HepG2 (cell line): ENCODE data around the gene TBC1D24. TPM values are rescaled to one million over a fixed set of nuclear protein-coding genes. Genes with fewer than 3 reads are reported as not detected.
A peak's percentile ranks its signal among the peaks of the same experiment; 100 is the strongest.

Experiments
- ATAC-seq: fragments of 200-7000 bp; cut with Tn5 transposase; 3 replicates; pipeline ENCODE4 v1.9.1; 2020; ENCODE audit warnings: mild to moderate bottlenecking, moderate library complexity
- BruUV-seq: library from RNA; stranded (reverse); fragments of 400-500 nt; replicated peaks from 2 replicates; lab custom pipeline; 2021; lab: Mats Ljungman, UMichigan
- CTCF ChIA-PET: fragments of 300-600 bp; formaldehyde crosslinking; extraction: SDS; loops from one replicate; lab custom pipeline; 2021; ENCODE audit warnings: low total read pairs, inconsistent platforms, low intra/inter-chr PET ratio; lab: Yijun Ruan, JAX
- POLR2A ChIA-PET: fragments of 350-600 bp; sonication (Branson Sonifier 250); formaldehyde crosslinking; loops from one replicate; lab custom pipeline; 2020; ENCODE audit warnings: antibody characterized with exemption, inconsistent platforms; lab: Yijun Ruan, JAX
- DNase-seq: peaks from one replicate; pipeline ENCODE4 v3.0.0-alpha.2; 2015; ENCODE audit warnings: low spot score
- FAIRE-seq: peaks from 3 replicates; lab custom pipeline; 2011; peaks lifted over from hg19 to GRCh38; lab: Jason Lieb, UNC
- H2AFZ ChIP-seq: one replicate; pipeline ENCODE4 v1.6.1; 2011; ENCODE audit warnings: low read length, inconsistent platforms
- H3K27ac ChIP-seq: fragments of 300-600 bp; 3 replicates; pipeline ENCODE4 v1.8.0; 2011; ENCODE audit warnings: mixed run types, mild to moderate bottlenecking, mixed read lengths, low read length, inconsistent platforms; ENCODE audit not compliant: insufficient read depth; ENCODE audit errors: extremely low read length
- H3K27me3 ChIP-seq, 2 experiments: fragments of 200-600 bp in 1 of 2; 2 replicates in 1 of 2; 3 replicates in 1 of 2; pipeline versions ENCODE4 v1.6.0 to v1.8.0; 2011; ENCODE audit warnings: low read length in 2 of 2, mild to moderate bottlenecking in 2 of 2, moderate library complexity in 2 of 2, inconsistent platforms in 1 of 2; ENCODE audit not compliant: insufficient read depth in 2 of 2, control insufficient read depth in 1 of 2
- H3K36me3 ChIP-seq, 2 experiments: fragments of 200-600 bp in 1 of 2; replicated peaks in 1 of 2; 2 replicates in 1 of 2; 3 replicates in 1 of 2; pipeline versions ENCODE4 v1.5.1 to v1.8.0; 2011; ENCODE audit warnings: low read length in 2 of 2, inconsistent platforms in 1 of 2; ENCODE audit not compliant: insufficient read depth in 2 of 2, control insufficient read depth in 1 of 2
- H3K4me1 ChIP-seq: 2 replicates; pipeline ENCODE4 v1.5.1; 2012; ENCODE audit warnings: low read length, inconsistent platforms; ENCODE audit not compliant: insufficient read depth
- H3K4me2 ChIP-seq: 2 replicates; pipeline ENCODE4 v1.6.0; 2011; ENCODE audit warnings: low read depth, low read length, inconsistent platforms
- H3K4me3 ChIP-seq, 3 experiments: fragments of 200-600 bp in 1 of 3; sonication (generic), shearing (Covaris generic) in 1 of 3; replicated peaks in 1 of 3; 2 replicates each; pipeline ENCODE4 v1.5.1; 2011 to 2016; ENCODE audit warnings: low read length in 3 of 3, inconsistent platforms in 2 of 3, low read depth in 2 of 3, mild to moderate bottlenecking in 2 of 3, control low read depth in 1 of 3, mixed read lengths in 1 of 3; ENCODE audit not compliant: insufficient read depth in 1 of 3
- H3K79me2 ChIP-seq: one replicate; pipeline ENCODE4 v1.6.1; 2011; ENCODE audit warnings: low read length, inconsistent platforms; ENCODE audit not compliant: insufficient read depth
- H3K9ac ChIP-seq: 2 replicates; pipeline ENCODE4 v1.6.0; 2011; ENCODE audit warnings: mild to moderate bottlenecking, low read depth, low read length, inconsistent platforms; ENCODE audit not compliant: insufficient read depth
- H3K9me3 ChIP-seq: 2 replicates; pipeline ENCODE4 v1.5.1; 2012; ENCODE audit warnings: mild to moderate bottlenecking, low read length
- H4K20me1 ChIP-seq: 2 replicates; pipeline ENCODE4 v1.6.0; 2011; ENCODE audit warnings: inconsistent platforms, mild to moderate bottlenecking, low read length, moderate library complexity; ENCODE audit not compliant: insufficient read depth
- AFF4 ChIP-seq: sonication (generic); formaldehyde crosslinking; IDR thresholded peaks from 2 replicates; pipeline ENCODE4 v1.4.0; 2020; ENCODE audit warnings: missing genetic modification reagents
- CEBPG ChIP-seq: IDR thresholded peaks from 2 replicates; pipeline ENCODE4 v1.6.1; 2016
- NONO ChIP-seq, 2 experiments: fragments of 450-650 bp in 1 of 2; sonication (generic) in 1 of 2; formaldehyde crosslinking in 1 of 2; IDR thresholded peaks in 1 of 2; conservative IDR thresholded peaks in 1 of 2; 2 replicates each; pipeline versions ENCODE4 v1.6.1 to v1.8.0; 2017 to 2022; ENCODE audit warnings: mild to moderate bottlenecking in 1 of 2, missing genetic modification reagents in 1 of 2, moderate library complexity in 1 of 2
- PHF21A ChIP-seq: sonication (generic); formaldehyde crosslinking; IDR thresholded peaks from 2 replicates; pipeline ENCODE4 v1.5.0; 2020; ENCODE audit warnings: mild to moderate bottlenecking, missing genetic modification reagents
- SP5 ChIP-seq: IDR thresholded peaks from 2 replicates; pipeline ENCODE4 v1.6.1; 2016; ENCODE audit warnings: low read depth, borderline replicate concordance
- TFAP4 ChIP-seq: sonication (generic); IDR thresholded peaks from 2 replicates; pipeline ENCODE4 v1.6.1; 2016; ENCODE audit warnings: low read depth, borderline replicate concordance
- ZNF850 ChIP-seq: sonication (generic); formaldehyde crosslinking; conservative IDR thresholded peaks from 2 replicates; pipeline ENCODE4 v1.9.0; 2021; ENCODE audit warnings: mild to moderate bottlenecking, missing genetic modification reagents
- ZZZ3 ChIP-seq: sonication (generic); formaldehyde crosslinking; IDR thresholded peaks from 2 replicates; pipeline ENCODE4 v1.4.0; 2020; ENCODE audit warnings: missing genetic modification reagents, mild to moderate bottlenecking, borderline replicate concordance
- WGBS: methylation state at CpG from one replicate; pipeline ENCODE4 v1.1.6; 2017; ENCODE audit warnings: low lambda C conversion rate; 5-methylcytosine and 5-hydroxymethylcytosine counted together
- in situ Hi-C: cut with HindIII; loops from 2 replicates; pipeline ENCODE4 v1.10.0; 2017; ENCODE audit warnings: low pct_unique_long_range_greater_than_20kb; ENCODE audit not compliant: extremely low pct_ligation_motif_present
- intact Hi-C: fragments of 100-400 bp; cut with micrococcal nuclease; formaldehyde crosslinking; loops from one replicate; pipeline ENCODE4 v1.10.0; 2022; ENCODE audit not compliant: unreplicated experiment
- polyA plus RNA-seq, 8 experiments: library from polyadenylated mRNA; depleted of rRNA in 3 of 8; stranded (reverse) in 7 of 8; unstranded in 1 of 8; fragments of >200 nt; fragmentation: Illumina TruSeq in 4 of 8; extraction: Trizol in 4 of 8; gene quantifications; 2 replicates each; pipeline versions ENCODE4 v1.2.1 to v1.2.3, GENCODE V29; 2011 to 2016; ENCODE audit warnings: low read depth in 4 of 8, missing spikeins in 1 of 8, mixed read lengths in 1 of 8; ENCODE audit not compliant: insufficient read depth in 1 of 8
- total RNA-seq, 5 experiments: library from RNA; depleted of rRNA; stranded (reverse); fragments of >200 nt; fragmentation: Illumina TruSeq; extraction: Trizol; gene quantifications; 2 replicates each; pipeline ENCODE4 v1.2.3, GENCODE V29; 2016; ENCODE audit warnings: low read depth in 1 of 5
- TF ChIP-seq, protein P1 (sequence below): sonication (generic); formaldehyde crosslinking; IDR thresholded peaks from 2 replicates; pipeline ENCODE4 v1.5.1; 2020; ENCODE audit warnings: missing genetic modification reagents, mild to moderate bottlenecking, borderline replicate concordance
- TF ChIP-seq, protein P2 (sequence below): sonication (generic); formaldehyde crosslinking; IDR thresholded peaks from 2 replicates; pipeline ENCODE4 v1.5.0; 2020; ENCODE audit warnings: mild to moderate bottlenecking, missing genetic modification reagents
- TF ChIP-seq, protein P3 (sequence below): sonication (generic); formaldehyde crosslinking; IDR thresholded peaks from 2 replicates; pipeline ENCODE4 v1.8.0; 2022; ENCODE audit warnings: missing genetic modification reagents, mild to moderate bottlenecking, borderline replicate concordance

Gene TBC1D24
- total and polyA plus RNA-seq, 2 of the 13 experiments (the other 11 are each of a cell fraction or from before 2014, with no cell fraction given): 7.7 to 13.7 TPM

DNA sequence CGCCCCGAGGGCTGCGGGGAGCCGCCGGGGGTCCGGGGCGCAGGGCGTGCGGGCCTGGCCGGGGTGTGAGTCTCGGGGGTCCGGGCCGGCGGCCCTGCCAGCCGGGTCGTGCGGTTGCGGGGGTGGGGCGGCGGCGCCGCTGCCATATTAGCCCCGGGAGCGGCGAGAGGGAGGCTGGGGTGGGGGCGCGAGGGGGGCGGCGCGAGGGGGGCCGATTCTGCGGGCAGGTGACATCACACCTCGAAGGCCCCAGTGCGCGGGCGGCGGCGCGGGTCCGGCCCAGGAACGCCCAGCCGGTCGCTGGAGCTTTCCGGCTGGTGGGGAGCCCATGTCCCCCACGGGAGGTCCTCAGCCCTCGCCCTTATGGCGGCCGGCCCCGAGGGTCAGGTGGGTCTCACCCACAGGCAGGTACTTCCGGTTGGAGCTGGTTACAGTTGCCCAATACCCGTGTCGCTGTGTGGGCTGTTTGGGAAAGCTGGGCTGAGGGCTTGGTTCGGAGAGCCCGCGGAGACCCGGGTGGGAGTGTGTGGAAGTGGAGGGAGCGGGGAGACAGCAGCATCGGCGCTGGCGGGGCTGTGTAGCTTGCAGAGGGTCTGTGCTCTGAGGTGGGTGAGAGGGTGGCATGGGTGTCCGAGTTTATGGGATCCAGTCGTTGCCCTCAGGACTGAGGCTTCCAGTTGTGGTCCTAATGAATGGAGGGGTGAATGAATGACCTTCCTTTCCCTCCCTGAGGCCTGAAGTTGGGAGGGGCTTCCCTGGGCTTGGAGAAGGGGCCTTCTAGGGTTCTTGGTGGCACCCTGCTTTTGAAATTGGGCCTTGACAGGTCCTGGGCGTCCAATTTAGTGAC is 39.6 kb downstream of the TBC1D24 start (continued):
- TF ChIP-seq CEBPG (peak; percentile 69), ZZZ3 (no peak)

DNA sequence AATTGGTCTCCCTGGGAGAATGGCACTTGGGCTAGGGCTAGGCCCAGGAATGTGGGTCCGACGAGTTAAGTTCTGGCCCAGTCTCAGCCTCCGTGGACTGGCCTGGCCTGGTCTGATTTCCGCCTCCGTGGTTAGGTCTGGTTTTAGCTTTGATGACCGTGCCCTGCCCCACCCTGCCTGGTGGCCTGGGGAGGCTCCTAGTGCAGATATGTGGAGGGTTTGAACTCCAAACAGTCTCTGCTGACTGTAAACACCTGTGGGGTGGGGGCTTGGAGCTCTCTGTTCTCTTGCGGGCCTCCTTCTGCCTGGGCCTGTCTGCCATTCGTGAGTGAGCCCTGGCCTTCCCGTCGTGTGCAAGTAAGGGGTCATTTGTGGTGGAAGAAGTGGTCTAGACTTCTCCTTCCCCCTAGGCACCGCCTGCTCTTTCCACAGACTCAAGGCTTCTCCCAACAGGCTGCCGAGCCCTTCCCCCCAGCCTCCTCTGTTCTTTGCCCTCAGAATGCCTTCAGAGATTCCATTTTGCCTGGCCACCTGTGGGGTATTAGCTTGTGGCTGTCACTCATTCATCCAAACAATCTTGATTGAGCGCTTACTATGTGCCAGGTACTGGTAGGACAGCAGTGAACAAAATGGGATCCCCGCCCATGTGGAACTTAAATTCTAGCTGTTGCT is 40.4 kb downstream of the TBC1D24 start:
- ATAC-seq (no peak), FAIRE-seq (no peak), DNase-seq (no peak)
- intact Hi-C loops (no loop called here), in situ Hi-C loops (no loop called here)
- POLR2A ChIA-PET: interaction anchor here (0.6 to 4.2 kb wide), 7 partner anchors 9 to 743 kb away, joined by 3 to 42 read pairs (median 4); partner anchors contain the start of gene PDPK1
- peak overlapping the region; percentile 91 for H3K27ac ChIP-seq
- no peaks in the 10 kb centered on the region for H3K9me3 ChIP-seq
- WGBS: 53% methylated on average over 4 of the region's 14 CpGs
- peak overlapping the region; percentile 93 for H3K9ac ChIP-seq
- BruUV-seq: TSS peak; percentile 60
- peak overlapping the region; percentile 84 for H3K4me2 ChIP-seq
- H3K4me1 ChIP-seq: peaks cover 68% of the 10 kb centered on the region
- H2AFZ ChIP-seq: no peak overlapping the region
- CTCF ChIA-PET: no interaction called here
- peak overlapping the region; percentile 89 to 97 (median 94) for H3K4me3 ChIP-seq
- H3K79me2 ChIP-seq: peaks cover 49% of the 10 kb centered on the region
- H3K36me3 ChIP-seq: peaks cover 2 to 14% of the 10 kb centered on the region in 2 experiments; a peak in 4 of 5 replicates
- H3K27me3 ChIP-seq: no peaks in the 10 kb centered on the region; a peak in 1 of 5 replicates
- peaks cover 52% of the 10 kb centered on the region for H4K20me1 ChIP-seq
- TF ChIP-seq NONO (IDR thresholded peaks at IDR 0.05): no peak
- no peak for TF ChIP-seq NONO (CRISPR knock-in tag; conservative IDR thresholded peaks at IDR 0.05)
- TF ChIP-seq ZNF850 (CRISPR knock-in tag): no peak
- no peak for TF ChIP-seq TFAP4
- TF ChIP-seq AFF4 (CRISPR knock-in tag): no peak
- no peak for TF ChIP-seq SP5 (CRISPR knock-in tag)
- TF ChIP-seq, protein P1, sequence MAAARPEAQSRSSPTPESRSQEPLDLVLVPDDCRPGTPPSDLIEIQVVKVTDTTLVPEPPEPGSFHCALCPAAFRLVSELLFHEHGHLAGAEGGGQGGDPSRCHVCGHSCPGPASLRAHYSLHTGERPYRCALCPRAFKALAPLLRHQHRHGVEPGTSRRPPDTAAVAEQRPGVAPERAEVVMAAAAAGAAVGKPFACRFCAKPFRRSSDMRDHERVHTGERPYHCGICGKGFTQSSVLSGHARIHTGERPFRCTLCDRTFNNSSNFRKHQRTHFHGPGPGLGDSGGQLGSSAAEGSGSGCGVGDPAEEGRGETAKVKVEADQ: no peak
- no peak for TF ChIP-seq PHF21A (CRISPR knock-in tag)
- TF ChIP-seq, protein P2, sequence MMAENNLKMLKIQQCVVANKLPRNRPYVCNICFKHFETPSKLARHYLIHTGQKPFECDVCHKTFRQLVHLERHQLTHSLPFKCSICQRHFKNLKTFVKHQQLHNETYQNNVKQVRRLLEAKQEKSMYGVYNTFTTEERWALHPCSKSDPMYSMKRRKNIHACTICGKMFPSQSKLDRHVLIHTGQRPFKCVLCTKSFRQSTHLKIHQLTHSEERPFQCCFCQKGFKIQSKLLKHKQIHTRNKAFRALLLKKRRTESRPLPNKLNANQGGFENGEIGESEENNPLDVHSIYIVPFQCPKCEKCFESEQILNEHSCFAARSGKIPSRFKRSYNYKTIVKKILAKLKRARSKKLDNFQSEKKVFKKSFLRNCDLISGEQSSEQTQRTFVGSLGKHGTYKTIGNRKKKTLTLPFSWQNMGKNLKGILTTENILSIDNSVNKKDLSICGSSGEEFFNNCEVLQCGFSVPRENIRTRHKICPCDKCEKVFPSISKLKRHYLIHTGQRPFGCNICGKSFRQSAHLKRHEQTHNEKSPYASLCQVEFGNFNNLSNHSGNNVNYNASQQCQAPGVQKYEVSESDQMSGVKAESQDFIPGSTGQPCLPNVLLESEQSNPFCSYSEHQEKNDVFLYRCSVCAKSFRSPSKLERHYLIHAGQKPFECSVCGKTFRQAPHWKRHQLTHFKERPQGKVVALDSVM (CRISPR knock-in tag): no peak
- TF ChIP-seq, protein P3, sequence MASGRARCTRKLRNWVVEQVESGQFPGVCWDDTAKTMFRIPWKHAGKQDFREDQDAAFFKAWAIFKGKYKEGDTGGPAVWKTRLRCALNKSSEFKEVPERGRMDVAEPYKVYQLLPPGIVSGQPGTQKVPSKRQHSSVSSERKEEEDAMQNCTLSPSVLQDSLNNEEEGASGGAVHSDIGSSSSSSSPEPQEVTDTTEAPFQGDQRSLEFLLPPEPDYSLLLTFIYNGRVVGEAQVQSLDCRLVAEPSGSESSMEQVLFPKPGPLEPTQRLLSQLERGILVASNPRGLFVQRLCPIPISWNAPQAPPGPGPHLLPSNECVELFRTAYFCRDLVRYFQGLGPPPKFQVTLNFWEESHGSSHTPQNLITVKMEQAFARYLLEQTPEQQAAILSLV: no peak
